HG03159 (cell line): ENCODE measurements around the gene FAM50B.

Source experiments
- ATAC-seq: cut with Tn5 transposase; IDR thresholded peaks from one replicate; pipeline ENCODE4 v1.9.1; 2021; ENCODE audit warnings: mild to moderate bottlenecking, moderate library complexity; ENCODE audit not compliant: unreplicated experiment

The FAM50B gene, protein sequence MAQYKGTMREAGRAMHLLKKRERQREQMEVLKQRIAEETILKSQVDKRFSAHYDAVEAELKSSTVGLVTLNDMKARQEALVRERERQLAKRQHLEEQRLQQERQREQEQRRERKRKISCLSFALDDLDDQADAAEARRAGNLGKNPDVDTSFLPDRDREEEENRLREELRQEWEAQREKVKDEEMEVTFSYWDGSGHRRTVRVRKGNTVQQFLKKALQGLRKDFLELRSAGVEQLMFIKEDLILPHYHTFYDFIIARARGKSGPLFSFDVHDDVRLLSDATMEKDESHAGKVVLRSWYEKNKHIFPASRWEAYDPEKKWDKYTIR

GRCh38 chr6:3848925-3849605 lies at the start of gene FAM50B:
TSS of gene FAM50B (plus strand) at chr6:3849373. CDS start at chr6:3849812, 439 bp downstream.
- ATAC-seq = peak; percentile 97

GRCh38 chr6:3799719-3800118 lies 49.5 kb upstream of the FAM50B start:
- no peak for ATAC-seq

- ATAC-seq = no peak
Observed at GRCh38 chr6:3800850-3801591, 48.2 kb upstream of the FAM50B start.

DNA sequence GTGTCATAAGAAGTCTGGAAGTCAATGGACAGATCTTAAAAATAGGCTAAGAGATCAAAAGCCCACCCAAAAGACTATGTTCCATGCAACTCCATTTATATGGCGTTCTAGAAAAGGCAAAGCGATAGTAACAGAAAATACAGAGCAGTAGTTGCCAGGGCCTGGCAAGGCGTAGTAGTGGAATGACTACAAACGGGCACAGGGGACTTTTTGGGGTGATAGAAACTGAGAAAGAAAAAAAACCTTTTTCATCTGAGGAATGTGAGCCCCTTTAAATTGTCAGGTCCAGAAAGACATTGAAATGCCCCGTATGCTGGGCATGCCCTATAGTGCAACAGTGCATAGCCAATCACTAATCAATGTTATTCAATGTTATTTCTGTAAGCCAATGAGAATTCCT lies 47.2 kb upstream of the FAM50B start:
- no peak for ATAC-seq

GRCh38 chr6:3803627-3804468 lies 45.3 kb upstream of the FAM50B start:
- no peak for ATAC-seq

DNA sequence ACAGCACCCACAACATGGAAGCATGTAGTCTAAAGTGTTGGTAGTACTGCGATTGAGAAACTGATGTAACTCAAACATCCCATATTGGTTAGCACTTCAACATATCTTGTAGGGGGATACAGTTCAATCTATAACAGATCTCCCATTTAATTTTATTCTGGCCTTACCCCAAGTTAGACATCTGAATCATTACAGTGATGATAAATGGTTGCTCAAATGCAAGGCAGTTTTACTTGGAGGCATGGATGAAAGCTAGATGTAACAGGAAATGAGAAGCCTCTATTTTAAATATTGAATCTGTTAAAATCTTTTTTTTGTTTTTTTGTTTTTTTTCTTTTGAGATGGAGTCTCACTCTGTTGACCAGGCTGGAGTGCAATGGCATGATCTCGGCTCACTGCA lies 44.2 kb upstream of the FAM50B start:
- ATAC-seq = no peak

DNA sequence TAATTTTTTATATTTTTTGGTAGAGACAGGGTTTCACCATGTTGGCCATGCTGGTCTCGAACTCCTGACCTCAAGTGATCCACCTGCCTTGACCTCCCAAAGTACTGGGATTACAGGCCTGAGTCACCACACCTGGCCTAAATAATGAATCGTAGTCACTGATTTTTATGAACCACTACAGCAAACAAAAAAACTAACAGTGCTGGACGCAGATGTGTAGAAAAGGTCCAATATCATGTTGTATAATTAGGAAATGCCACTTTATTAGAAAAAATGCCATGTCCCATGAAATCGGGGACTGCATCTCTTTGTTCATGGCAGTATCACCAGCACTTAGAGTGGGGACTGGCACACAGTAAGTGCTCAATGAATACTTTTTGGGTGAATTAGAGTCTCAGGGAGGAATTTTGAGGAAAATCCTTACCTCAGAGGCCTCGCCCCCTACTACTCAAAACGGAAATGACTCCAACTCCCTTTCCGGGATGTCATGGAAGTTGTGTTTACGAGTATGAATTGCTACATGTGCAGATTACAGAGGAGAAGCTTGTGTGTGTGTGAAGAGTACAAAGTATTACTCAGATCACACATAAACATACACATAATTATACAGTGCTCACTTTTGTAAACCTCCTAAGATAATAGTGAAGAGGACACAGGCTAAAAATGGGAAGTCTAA lies 43.6 kb upstream of the FAM50B start:
- ATAC-seq = no peak

- no peak for ATAC-seq
Observed at GRCh38 chr6:3806169-3806922, 42.8 kb upstream of the FAM50B start.

GRCh38 chr6:3808199-3808598 lies 41.0 kb upstream of the FAM50B start:
- no peak for ATAC-seq

- ATAC-seq = no peak
Observed at GRCh38 chr6:3808759-3809514, 40.2 kb upstream of the FAM50B start.

GRCh38 chr6:3809515-3809891 lies 39.7 kb upstream of the FAM50B start:
- ATAC-seq = no peak

- no peak for ATAC-seq
Observed at GRCh38 chr6:3809982-3810381, 39.2 kb upstream of the FAM50B start.

- ATAC-seq = no peak
Observed at GRCh38 chr6:3811191-3811590, 38.0 kb upstream of the FAM50B start.

GRCh38 chr6:3812596-3812995 lies 36.6 kb upstream of the FAM50B start:
- no peak for ATAC-seq

- no peak for ATAC-seq
Observed at GRCh38 chr6:3813150-3813780, 35.9 kb upstream of the FAM50B start.

- no peak for ATAC-seq
Observed at GRCh38 chr6:3813918-3814317, 35.3 kb upstream of the FAM50B start.

- ATAC-seq = no peak
Observed at GRCh38 chr6:3814539-3814938, 34.6 kb upstream of the FAM50B start.

- ATAC-seq = no peak
Observed at GRCh38 chr6:3816251-3816650, 32.9 kb upstream of the FAM50B start.
